ENCODE data around the gene MAMSTR. TPM values are rescaled to one million over a fixed set of nuclear protein-coding genes. Genes with fewer than 3 reads are reported as not detected.
A peak's percentile ranks its signal among the peaks of the same experiment; 100 is the strongest.

The MAMSTR gene
- total RNA-seq, 1 donor from 2014 or later: 2.7 TPM

DNA sequence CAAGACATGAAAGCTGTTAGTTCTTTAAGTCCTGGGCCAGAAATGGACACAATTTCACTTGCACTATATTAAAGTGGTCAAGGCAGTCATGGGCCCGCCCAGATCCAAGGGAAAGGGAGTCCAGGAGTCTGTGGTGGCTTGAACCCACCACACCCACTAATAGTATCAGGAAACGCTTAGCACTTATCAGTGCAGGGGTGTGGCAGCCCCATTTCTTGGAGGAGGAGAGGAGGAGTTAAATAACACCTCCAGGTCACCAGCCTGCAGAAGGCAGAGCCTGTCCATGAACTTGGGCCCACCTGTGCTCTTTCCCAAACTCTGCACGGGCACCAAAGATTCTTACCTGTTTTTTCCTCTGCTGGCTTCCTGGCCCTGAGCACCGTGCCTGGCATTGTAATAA, 41.3 kb downstream of the MAMSTR start:
- no peak for TF ChIP-seq CTCF (IDR thresholded peaks at IDR 0.05; ENCODE audit: partially characterized antibody, unreplicated experiment)
- peaks cover 4% of the 10 kb centered on the region for H3K4me1 Mint-ChIP-seq (ENCODE audit: low read depth, unreplicated experiment)
- H3K36me3 Mint-ChIP-seq (ENCODE audit: unreplicated experiment): no peaks in the 10 kb centered on the region
- no peak overlapping the region for H3K27ac Mint-ChIP-seq (ENCODE audit: unreplicated experiment)
- DNase-seq: no peak
- H3K9me3 Mint-ChIP-seq (ENCODE audit: unreplicated experiment): no peaks in the 10 kb centered on the region
- peaks cover 1% of the 10 kb centered on the region for H3K27me3 Mint-ChIP-seq (ENCODE audit: unreplicated experiment)
- no peak overlapping the region for H3K4me3 Mint-ChIP-seq (ENCODE audit: unreplicated experiment)

- H3K4me1 Mint-ChIP-seq (ENCODE audit: low read depth, unreplicated experiment): peaks cover 4% of the 10 kb centered on the region
- TF ChIP-seq CTCF (IDR thresholded peaks at IDR 0.05; ENCODE audit: partially characterized antibody, unreplicated experiment): no peak
- no peak overlapping the region for H3K4me3 Mint-ChIP-seq (ENCODE audit: unreplicated experiment)
- no peaks in the 10 kb centered on the region for H3K9me3 Mint-ChIP-seq (ENCODE audit: unreplicated experiment)
- no peak overlapping the region for H3K27ac Mint-ChIP-seq (ENCODE audit: unreplicated experiment)
- H3K36me3 Mint-ChIP-seq (ENCODE audit: unreplicated experiment): no peaks in the 10 kb centered on the region
- peaks cover 1% of the 10 kb centered on the region for H3K27me3 Mint-ChIP-seq (ENCODE audit: unreplicated experiment)
- DNase-seq: no peak
Observed at GRCh38 chr19:48676887-48677286, 42.6 kb downstream of the MAMSTR start.

- no peak for DNase-seq
- peaks cover 4% of the 10 kb centered on the region for H3K4me1 Mint-ChIP-seq (ENCODE audit: low read depth, unreplicated experiment)
- no peaks in the 10 kb centered on the region for H3K36me3 Mint-ChIP-seq (ENCODE audit: unreplicated experiment)
- no peaks in the 10 kb centered on the region for H3K9me3 Mint-ChIP-seq (ENCODE audit: unreplicated experiment)
- peaks cover 1% of the 10 kb centered on the region for H3K27me3 Mint-ChIP-seq (ENCODE audit: unreplicated experiment)
- no peak for TF ChIP-seq CTCF (IDR thresholded peaks at IDR 0.05; ENCODE audit: partially characterized antibody, unreplicated experiment)
- H3K27ac Mint-ChIP-seq (ENCODE audit: unreplicated experiment): no peak overlapping the region
- H3K4me3 Mint-ChIP-seq (ENCODE audit: unreplicated experiment): no peak overlapping the region
Observed at GRCh38 chr19:48676487-48676886, 43.0 kb downstream of the MAMSTR start.

GRCh38 chr19:48674921-48675824, 44.4 kb downstream of the MAMSTR start:
- Mint-ChIP-seq H3K9me3 (ENCODE audit: unreplicated experiment) (no peaks in the 10 kb centered on the region), H3K27me3 (ENCODE audit: unreplicated experiment) (peaks cover 1% of the 10 kb centered on the region), H3K4me3 (ENCODE audit: unreplicated experiment) (no peak overlapping the region), H3K27ac (ENCODE audit: unreplicated experiment) (no peak overlapping the region), H3K36me3 (ENCODE audit: unreplicated experiment) (no peaks in the 10 kb centered on the region), H3K4me1 (ENCODE audit: low read depth, unreplicated experiment) (peaks cover 9% of the 10 kb centered on the region)
- peak; percentile 83 for DNase-seq
- TF ChIP-seq CTCF (IDR thresholded peaks at IDR 0.05; ENCODE audit: partially characterized antibody, unreplicated experiment): peak; percentile 81

DNA sequence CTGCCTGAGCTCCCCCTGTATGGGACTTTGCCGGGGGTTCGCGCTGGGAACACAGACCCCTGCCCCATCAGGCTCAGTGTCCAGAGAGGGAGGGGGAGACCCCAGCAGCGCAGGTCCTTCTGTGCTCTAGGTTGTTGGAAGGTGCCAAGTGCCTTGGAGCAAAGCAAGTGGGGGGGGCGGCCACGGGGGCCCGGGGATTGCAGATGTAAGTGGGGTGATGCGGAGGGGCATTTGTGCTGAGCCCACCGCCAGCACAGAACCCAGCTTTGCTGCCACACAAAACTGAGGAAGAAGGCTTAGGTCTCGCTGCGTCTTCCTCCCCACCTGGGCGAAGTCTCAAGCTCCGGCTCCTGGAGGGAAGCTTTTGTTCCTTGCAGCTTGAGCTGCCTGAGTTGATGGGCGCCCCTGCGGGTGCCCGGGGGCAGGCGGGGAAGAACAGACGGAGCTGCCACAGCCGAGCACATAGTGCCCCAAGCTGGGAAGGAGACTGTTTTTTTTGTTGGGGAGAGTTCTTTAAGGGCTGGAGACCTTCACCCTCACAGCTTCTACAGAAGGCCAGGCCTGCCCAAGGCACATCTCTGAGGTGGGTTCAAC, 45.2 kb downstream of the MAMSTR start:
- DNase-seq: no peak
- TF ChIP-seq CTCF (IDR thresholded peaks at IDR 0.05; ENCODE audit: partially characterized antibody, unreplicated experiment): no peak
- Mint-ChIP-seq H3K27me3 (ENCODE audit: unreplicated experiment) (peaks cover 3% of the 10 kb centered on the region), H3K4me3 (ENCODE audit: unreplicated experiment) (no peak overlapping the region), H3K27ac (ENCODE audit: unreplicated experiment) (no peak overlapping the region), H3K9me3 (ENCODE audit: unreplicated experiment) (peaks cover 3% of the 10 kb centered on the region), H3K4me1 (ENCODE audit: low read depth, unreplicated experiment) (peaks cover 9% of the 10 kb centered on the region), H3K36me3 (ENCODE audit: unreplicated experiment) (no peaks in the 10 kb centered on the region)

Measured in glutamatergic neuron (in vitro differentiated cells).